Mesenteric fat pad (tissue), 1 donor: ENCODE data around the gene NAT10. TPM values are rescaled to one million over a fixed set of nuclear protein-coding genes. Genes with fewer than 3 reads are reported as not detected.
"Not testable (repeated sequence)": the region's sequence is repeated elsewhere in the genome, so short reads cannot be mapped to it uniquely, and the experiment has no call there.

Experiments used
- DNase-seq: peaks from one replicate; pipeline ENCODE4 v3.0.0-alpha.2; 2020; ENCODE audit warnings: low spot score
- long read RNA-seq: library from polyadenylated mRNA; unstranded; transcript quantifications from one replicate; pipeline ENCODE4 v2.0.0, GENCODE V29; 2020
- total RNA-seq: library from RNA; stranded (reverse); fragmentation: NEBNext Ultra II Directional; extraction: Animal tissue kit (Norgen Biotek cat#: 25700); gene quantifications from one replicate; pipeline ENCODE4 v1.2.1, GENCODE V29; 2021
- donor health status: DM: yes; HTN: yes; CAD: no.

NAT10 gene
- 46.6 TPM for total RNA-seq
- long read RNA-seq, full-length matches to known transcripts = 4 of 28 reads
- long read RNA-seq, partial matches to known transcripts = 21 of 28 reads
- long read RNA-seq, other reads (novel, unspliced or antisense) = 3 of 28 reads

DNA sequence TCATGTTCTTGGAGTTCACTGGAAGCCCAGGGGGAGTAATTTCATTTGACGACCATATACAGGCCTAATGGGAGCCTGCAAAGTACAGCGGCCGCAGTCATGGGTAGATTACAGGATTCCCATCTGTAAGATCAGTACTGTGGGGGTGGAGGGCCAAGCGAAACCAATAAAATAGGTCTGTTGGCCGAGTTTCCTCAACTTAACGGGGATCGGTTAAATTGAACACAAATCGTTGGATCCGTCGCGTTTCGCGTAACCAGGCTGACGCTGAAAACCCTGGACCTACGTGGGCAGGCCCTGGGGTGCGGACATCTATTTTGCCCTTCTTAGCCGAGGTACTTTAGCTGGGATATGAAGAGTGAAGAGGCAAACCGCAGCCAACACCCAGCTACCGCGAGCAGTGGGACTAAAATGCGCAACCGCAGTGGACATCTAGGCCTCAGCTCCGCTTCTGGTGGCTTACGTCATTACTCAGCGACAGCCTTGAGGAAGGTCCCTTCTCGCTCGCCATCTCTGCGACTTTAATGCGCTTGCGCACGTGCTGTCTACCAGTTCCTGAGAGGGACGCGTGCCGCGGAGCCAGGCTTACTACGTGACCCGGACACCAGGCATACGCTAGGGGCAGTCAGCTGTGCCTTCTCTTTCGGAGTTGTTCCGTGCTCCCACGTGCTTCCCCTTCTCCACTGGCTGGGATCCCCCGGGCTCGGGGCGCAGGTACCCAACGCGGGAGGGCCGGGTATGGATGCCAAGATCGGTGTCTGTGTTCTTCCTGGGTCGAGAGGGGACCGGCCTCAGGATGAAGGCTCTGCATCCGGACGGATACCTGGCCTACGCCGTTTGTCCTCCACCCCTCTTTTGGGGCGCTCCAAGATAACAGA, at the start of gene NAT10:
Gene NAT10 (plus strand): TSS at position 551 of the 878 bp plus-strand sequence. CDS start 2,597 bp downstream, outside the sequence.
- DNase-seq = peak; percentile 97

DNA sequence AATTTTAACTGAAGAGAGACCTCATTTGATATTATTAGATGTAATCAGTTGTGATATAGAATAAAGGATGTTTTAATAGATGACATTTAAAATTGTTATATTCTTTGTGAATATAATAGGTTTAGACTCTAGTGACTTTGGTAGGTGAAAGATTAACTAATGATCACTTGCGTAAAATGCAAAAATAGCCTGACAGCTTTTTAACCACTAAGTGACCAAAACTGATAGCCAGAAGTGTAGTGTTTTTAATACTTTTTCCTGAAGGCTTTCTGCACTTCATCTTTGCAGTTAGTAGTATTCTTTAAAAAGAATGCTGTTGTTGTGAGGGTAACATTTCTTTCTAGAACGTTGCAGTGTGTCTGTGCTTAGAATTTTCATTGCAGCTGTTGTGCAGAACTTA, 48.8 kb upstream of the NAT10 start:
- no peak for DNase-seq

DNA sequence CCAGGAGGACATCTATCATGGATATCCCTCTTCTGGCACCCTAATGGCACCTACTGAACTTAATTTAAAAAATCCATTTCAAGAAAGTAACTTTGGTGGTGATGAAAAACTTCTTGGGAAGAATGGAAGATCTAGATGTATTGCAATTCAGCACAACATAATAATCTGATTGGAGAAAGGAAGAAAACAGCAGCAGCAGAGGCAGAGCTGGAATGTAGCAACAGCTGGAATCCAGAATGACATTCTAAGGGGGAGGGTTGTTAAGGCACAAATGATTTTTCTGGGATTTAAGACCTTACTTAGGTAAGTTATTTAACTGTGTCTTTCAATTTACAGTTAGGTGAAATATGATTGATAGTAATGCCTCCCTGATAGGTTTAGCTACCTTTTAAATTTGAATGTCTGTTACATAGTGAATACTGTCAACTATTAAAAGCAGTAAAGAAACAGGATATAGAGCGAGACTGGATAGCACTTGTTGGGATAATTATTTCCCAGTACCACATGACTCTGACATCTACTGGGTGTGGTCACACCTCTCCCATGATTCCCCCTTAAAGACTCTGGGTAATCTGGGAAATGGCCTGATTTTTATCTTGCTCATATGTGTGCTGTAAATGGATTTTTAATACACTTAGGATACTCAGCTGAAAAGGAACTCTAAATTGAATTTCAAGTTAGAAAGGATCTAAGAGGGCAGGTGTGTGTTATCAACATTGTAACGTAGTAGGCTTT, 42.2 kb upstream of the NAT10 start:
- DNase-seq = no peak

DNA sequence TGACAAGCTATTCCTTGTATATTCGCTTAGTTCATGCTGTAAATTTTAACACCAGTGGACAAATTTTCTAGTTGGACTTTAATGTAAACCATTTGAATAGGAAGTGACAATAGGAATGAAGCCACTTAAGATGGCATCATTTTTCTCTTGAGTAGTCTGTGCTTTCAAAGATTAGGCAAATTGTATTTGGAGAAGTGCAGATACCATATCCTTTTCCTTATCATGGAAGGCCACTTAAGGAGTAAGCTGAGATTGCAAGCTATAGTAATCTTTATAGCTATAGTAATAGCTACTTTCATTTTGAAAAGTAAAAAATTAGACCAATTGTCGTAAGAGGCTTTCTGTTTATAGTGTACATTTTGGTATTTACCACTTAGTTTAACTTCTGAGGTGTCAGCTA, 41.1 kb upstream of the NAT10 start:
- DNase-seq = no peak

DNA sequence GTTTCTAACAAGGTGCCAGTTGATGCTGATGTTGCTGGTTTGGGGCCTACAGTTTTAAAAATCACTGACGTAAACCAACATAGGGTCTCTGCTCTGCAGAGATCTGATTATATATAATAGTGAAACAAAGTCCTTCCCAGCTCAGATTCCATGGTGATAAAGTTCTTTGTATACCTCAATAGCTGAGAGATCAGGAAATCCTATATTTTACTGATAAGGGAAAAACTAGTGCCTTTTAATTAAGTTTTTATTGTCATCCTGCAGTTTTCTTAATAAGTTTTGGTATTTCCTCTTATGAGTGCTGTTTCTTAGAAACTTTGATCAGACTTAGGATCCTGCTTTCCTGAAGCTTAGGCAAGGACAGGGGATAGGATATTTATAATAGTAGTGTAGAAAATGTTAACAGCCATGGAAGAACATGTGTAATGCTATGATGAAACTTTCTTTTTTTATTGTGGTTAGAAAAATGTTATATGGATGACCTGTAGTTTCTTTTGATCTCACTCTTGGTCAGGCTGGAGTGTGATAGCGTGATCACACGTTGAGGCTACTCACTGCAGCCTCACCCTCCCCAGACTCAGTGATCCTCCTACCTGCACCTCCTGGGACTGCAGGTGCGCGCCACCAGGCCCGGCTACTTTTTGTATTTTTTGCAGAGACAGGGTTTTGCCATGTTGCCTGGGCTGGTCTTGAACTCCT, 39.8 kb upstream of the NAT10 start:
- DNase-seq = no peak

DNA sequence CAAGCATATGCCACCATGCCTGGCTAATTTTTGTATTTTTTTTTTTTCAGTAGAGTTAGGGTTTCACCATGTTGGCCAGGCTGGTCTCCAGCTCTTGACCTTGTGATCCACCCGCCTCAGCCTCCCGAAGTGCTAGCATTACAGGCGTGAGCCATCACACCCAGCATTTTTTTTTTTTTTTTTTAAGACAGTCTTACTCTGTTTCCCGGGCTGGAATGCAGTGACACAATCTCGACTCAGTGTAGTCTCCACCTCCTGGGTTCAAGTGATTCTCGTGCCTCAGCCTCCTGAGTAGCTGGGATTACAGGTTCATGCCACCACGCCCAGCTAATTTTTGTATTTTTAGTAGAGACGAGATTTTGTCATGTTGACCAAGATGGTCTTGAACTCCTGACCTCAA, 38.7 kb upstream of the NAT10 start:
- DNase-seq = not testable (repeated sequence)

DNA sequence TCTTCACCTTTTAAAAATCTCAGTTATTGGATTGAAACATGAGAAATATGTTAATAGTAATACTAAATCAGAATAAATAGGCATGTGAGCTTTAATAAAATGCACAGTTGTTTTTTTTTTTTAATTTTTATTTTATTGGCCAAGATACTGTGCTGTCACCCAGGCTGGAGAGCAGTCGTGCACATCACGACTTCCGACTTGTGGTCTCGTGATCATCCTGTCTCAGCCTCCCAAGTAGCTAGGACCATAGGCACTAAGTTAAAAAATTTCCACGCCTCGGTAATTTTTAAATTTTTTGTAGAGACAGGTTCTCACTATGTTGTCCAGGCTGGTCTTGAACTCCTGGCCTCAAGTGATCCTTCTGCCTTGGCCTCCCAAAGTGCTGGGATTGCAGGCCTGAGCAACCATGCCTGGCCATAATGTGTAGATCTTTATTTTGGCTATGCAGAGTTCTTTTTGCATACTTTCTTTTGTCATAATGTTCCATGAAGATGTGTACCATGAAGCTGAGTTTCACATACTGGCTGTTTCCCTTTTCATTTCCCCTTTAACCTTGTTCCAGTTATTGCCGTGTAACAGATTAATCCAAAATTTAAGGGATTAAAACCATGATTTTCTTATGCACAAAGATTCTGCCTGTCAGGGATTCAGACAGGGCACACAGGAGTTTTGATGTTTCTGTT, 37.9 kb upstream of the NAT10 start:
- no peak for DNase-seq

DNA sequence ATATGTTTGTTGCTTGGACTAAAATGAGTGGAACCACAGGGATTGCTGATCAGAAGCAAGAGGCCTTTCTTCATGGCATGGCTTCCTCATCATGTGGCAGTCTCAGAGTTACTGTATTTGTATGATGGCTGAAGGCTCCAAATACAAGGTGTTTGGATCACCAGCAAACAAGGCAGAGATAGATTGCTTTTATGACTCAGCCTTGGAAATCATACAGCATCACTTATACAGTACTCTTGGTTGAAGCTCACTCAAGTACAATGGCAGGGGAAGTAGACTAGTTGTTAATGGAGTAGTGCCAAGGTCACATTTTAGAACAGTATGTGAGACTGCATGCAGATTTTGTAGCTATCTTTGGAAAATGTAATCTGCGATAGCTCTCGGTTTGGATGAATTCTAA, 37.3 kb upstream of the NAT10 start:
- DNase-seq = no peak

DNA sequence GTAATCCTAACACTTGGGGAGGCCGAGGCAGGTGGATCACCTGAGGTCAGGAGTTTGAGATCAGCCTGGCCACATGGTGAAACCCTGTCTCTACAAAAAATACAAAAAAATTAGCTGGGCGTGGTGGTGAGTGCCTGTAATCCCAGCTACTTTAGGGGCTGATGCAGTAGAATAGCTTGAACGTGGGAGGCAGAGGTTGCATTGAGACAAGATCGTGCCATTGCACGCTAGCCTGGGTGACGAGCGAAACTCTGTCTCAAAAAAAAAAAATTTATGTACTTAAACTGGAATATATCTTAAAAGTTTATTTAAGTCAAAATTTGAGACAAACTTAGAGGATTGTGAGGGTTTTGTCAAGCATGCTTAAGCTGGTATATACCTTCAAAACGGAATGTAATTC, 34.1 kb upstream of the NAT10 start:
- not testable (repeated sequence) for DNase-seq

DNA sequence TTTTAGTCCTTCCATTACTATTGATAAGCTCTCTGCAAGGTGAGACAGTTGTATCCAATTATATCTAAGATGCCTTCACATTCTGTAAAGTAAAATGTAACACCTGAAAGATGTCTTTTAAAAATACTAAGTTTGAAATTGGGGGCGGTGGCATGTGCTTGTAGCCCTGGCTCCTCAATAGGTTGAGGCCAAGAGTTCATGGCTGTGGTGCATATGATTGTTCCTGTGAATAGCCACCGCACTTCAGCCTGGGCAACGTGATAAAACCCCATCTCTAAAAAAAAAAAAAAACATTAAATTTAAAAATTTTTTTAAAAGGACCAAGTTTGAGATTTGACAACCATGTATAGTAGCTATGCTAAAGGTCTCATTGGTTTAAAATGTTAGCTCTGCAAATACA, 33.4 kb upstream of the NAT10 start:
- DNase-seq = no peak

DNA sequence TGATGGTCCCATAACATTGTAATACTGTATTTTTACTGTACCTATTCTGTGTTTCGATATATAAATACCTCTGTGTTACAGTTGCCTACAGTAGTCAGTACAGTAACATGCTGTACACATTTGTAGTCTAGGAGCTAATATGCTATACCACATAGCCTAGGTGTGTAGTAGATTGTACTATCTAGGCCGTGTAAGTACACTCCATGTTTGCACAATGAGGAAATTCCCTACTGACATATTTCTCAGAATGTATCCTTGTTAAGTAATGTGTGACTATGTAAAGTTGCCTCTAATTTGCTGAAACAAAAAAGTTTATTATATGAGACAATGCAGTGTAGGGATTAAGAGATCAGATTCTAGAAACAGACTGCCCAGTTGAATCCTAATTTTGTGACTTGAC, 32.6 kb upstream of the NAT10 start:
- DNase-seq = no peak

DNA sequence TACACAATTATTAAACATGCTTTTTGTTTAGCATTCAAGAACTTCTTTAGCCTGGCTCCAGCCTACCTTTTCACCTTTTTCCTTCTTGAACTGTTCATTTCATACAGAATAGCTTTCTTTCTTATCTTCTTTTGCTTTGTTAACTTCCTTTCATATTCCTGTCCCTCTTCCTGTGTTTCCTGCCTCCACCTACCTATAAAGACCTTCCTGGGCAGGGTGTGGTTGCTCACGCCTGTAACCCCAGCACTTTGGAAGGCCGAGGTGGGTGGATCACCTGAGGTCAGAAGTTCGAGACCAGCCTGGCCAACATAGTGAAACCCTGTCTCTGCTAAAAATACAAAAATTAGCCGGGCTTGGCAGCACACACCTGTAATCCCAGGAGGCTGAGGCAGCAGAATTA, 31.0 kb upstream of the NAT10 start:
- DNase-seq = no peak

DNA sequence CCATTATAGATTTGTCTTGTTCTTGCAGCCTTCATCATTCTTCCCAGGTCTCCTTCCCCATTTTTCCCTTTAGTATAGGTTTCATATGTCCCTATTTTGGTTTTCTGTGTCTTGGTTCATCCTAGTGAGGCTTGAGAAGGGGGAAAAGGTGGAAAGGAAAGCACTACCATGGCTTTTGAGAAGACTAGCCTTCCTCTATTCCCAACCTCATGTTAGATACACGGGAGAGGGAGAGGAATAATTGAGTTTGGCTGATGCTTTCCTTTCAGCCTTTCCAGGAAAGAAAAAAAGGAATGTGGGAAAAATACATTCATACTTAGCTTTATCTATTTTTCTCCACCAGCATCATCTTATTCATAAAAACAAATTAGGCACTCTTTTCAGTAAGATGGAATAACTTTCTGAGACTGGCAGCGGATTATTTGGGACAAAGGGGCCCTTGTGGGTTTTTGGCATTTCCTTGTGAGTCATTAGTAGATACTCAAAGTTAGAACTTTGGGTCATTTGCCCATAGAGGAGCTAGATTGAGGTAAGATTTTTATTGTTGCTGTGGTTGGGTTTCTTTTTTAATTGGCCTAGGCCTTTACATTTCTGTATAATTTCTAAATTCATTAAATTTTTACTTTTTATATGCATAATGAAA, 30.1 kb upstream of the NAT10 start:
- DNase-seq = no peak

DNA sequence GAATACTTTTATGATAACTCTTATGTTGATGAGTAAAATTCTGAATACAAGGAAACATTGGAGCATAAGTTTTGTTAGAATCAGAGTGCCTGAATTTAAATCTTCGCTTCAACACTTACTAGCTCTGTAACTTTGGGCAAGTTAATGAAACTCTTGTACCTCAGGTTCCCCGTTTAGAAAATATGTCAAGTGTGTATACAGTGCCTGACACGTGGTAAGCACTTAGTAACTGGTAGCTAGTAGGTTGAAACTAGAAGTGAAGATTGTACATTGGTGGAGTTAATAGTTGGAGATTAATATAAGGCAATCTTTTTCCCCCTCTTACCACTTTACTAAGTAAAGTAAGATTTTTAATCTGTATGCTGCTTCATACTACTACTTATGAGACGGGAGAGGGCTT, 24.8 kb upstream of the NAT10 start:
- no peak for DNase-seq

DNA sequence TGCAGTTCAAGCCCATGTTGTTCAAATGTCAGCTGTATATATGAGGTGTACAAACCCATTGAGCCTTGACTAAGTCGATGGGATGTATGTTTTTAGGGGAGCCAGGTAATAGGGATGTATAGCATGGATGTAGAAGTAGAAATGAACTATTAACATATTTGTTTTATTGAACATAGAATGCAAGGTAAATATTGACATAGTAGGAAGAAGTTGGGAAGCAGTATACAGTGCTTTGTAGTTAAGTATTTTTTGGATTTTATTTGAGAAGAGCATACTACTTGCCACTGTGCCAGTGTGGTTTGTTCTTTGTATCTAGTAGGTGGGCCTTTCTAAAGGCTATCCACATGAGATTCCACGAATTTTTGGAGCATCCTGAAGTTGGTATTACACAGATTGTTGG, 20.8 kb upstream of the NAT10 start:
- DNase-seq = no peak

DNA sequence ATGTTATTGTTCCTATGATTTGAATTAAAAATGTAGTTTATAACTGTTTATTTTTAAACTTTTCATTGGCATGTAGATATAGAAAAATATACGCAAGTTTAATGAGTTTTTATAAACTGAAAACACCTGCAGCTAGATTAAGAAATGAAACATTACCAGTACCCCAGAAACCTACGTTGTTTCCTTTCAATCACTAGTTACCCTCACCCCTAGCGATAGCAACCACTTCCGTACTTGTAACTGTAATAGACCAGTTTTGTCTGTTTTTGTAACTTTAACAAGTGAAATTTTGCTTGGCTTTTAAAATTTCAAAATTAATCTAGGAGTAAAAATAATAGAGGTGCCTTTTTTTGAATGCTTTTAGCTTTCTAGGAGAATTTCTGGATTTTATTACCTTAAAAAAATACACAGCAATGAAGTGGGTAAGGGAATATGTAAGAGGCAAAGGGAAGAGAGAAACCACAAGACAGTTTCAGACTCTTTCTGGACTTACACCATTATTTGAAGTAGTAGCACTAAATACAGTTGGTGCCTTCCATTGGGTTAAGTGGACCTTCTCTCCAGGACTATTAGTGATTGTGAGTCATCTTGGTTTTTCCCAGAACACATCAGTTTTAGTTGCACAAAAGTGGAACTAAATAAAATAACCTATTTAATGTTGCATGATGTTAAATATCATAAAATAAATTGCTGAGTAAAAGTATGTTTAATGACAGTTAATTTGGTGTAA, 18.7 kb upstream of the NAT10 start:
- DNase-seq = no peak

DNA sequence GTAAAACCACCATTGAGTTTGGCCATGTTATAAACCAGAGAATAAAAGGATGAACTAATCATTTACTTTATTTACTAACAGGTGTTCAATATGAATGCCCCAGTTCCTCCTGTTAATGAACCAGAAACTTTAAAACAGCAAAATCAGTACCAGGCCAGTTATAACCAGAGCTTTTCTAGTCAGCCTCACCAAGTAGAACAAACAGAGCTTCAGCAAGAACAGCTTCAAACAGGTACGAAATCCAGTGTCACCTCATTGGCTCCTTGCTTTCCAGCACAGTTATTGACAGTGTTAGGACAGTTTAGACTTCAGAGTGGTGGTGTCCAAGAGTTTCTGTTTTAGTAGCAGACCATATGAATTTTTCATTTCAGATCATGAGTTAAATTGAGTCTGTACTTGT, 13.6 kb upstream of the NAT10 start:
- no peak for DNase-seq

DNA sequence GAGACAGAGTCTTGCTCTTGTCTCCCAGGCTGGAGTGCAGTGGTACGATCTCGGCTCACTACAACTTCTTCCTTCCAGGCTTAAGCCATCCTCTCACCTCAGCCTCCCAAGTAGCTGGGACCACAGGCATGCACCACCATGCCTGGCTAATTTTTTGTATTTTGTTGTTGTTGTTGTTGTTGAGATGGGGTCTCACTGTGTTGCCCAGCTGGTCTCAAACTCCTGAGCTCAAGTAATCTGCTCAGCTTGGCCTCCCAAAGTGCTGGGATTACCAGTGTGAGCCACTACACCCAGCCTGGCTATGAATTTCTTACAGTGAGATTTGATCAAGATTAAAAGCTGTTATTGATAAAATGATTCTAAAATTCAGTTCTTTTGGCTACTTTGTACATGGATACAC, 10.5 kb upstream of the NAT10 start:
- not testable (repeated sequence) for DNase-seq

DNA sequence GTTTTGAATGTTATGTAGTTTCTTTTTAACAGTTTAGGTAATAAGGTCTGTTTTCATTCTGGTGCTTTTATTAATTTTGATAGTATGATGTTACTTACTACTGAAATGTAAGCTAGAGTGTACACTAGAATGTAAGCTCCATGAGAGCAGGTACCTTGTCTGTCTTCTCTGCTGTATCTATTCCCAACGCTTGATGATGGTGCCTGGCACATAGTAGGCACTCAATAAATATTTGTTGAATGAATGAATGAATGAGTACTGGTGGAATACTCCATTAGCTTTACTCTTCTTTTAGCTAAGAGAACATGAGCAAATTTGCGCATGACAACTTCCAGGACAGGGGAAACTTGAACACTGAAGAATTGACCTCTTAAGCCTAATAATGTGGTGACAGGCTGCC, 6.6 kb upstream of the NAT10 start:
- DNase-seq = no peak

DNA sequence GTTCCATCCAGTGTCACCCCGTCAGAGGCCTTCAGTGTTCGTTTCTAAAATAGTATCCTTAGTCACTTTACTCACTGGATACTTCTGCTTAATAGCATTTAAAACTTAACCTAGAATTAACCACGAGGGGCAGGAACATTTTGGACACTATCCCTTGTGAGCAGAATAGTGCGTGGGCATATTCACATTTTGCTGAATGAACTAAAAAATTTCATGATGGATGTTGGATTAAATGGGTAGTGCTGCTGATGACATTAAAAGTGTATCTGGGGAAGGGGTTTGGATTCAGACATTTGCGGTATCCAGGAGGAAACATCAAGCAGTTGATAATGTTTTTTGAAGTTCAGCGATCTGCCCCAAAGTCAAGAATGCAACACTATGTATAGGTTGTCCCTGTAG, 750 bp upstream of the NAT10 start:
- DNase-seq = no peak
